Measurements from ENCODE around the gene CRTAC1. TPM values are rescaled to one million over a fixed set of nuclear protein-coding genes. Genes with fewer than 3 reads are reported as not detected.

CRTAC1 gene
- total RNA-seq, 1 experiment from 2014 or later = 1.2 TPM

- Mint-ChIP-seq H3K36me3 (no peaks in the 10 kb centered on the region), H3K27ac (no peak overlapping the region), H3K4me1 (no peaks in the 10 kb centered on the region), H3K9me3 (no peaks in the 10 kb centered on the region), H3K27me3 (ENCODE audit: low read depth) (no peaks in the 10 kb centered on the region), H3K4me3 (no peak overlapping the region)
- ATAC-seq (no peak), DNase-seq (ENCODE audit: low spot score) (no peak)
- TF ChIP-seq ATF1 (CRISPR knock-in tag; IDR thresholded peaks at IDR 0.05) = no peak
- no peak for TF ChIP-seq FOXK1 (CRISPR knock-in tag; IDR thresholded peaks at IDR 0.05)
- ChIA-PET CTCF (interaction anchor here (2.8 kb wide), 1 partner anchor 115 kb away, joined by 11 read pairs; no protein-coding TSS in a partner anchor), POLR2A (no interaction called here)
These were observed 99.4 kb downstream of the CRTAC1 start for GRCh38 chr10:97931041-97931440.

- POLR2A ChIA-PET = no interaction called here
- no peak overlapping the region for H3K27ac Mint-ChIP-seq
- DNase-seq (ENCODE audit: low spot score) (no peak), ATAC-seq (no peak)
- CTCF ChIA-PET = interaction anchor here (1.0 to 2.8 kb wide), 3 partner anchors 99 to 117 kb away, joined by 5 to 11 read pairs (median 7); no protein-coding TSS in a partner anchor
- no peak overlapping the region for H3K4me3 Mint-ChIP-seq
- TF ChIP-seq AR (CRISPR knock-in tag; IDR thresholded peaks at IDR 0.05) (no peak), ETV6 (CRISPR knock-in tag; IDR thresholded peaks at IDR 0.05) (no peak), NFATC4 (CRISPR knock-in tag; IDR thresholded peaks at IDR 0.05) (no peak), TP53 (CRISPR knock-in tag; IDR thresholded peaks at IDR 0.05) (no peak), USF1 (CRISPR knock-in tag; IDR thresholded peaks at IDR 0.05) (no peak), STAT6 (CRISPR knock-in tag; conservative IDR thresholded peaks at IDR 0.05; ENCODE audit: low read depth) (no peak), ZNF281 (CRISPR knock-in tag; IDR thresholded peaks at IDR 0.05) (no peak), ZNF317 (CRISPR knock-in tag; IDR thresholded peaks at IDR 0.05; ENCODE audit: borderline replicate concordance, low read depth) (no peak), ZBTB43 (CRISPR knock-in tag; IDR thresholded peaks at IDR 0.05) (no peak), JUN (CRISPR knock-in tag; IDR thresholded peaks at IDR 0.05) (no peak), ARID4B (CRISPR knock-in tag; IDR thresholded peaks at IDR 0.05; ENCODE audit: borderline replicate concordance) (no peak)
- H3K36me3 Mint-ChIP-seq = no peaks in the 10 kb centered on the region
- no peaks in the 10 kb centered on the region for H3K9me3 Mint-ChIP-seq
- no peaks in the 10 kb centered on the region for H3K4me1 Mint-ChIP-seq
- H3K27me3 Mint-ChIP-seq (ENCODE audit: low read depth) = no peaks in the 10 kb centered on the region
These were observed 101.5 kb downstream of the CRTAC1 start for GRCh38 chr10:97928897-97929296.

Measured in WTC11 (cell line).